Measurements from ENCODE around the gene TAF5L. TPM values are rescaled to one million over a fixed set of nuclear protein-coding genes. Genes with fewer than 3 reads are reported as not detected.
"Not testable (repeated sequence)": the region's sequence is repeated elsewhere in the genome, so short reads cannot be mapped to it uniquely, and the experiment has no call there.

TAF5L gene
- total RNA-seq, 1 donor from 2014 or later: 21.7 TPM

GRCh38 chr1:229623838-229624237 lies 2.1 kb downstream of the TAF5L start:
- Histone ChIP-seq H3K4me1 (peaks cover 8 to 39% of the 10 kb centered on the region in 2 donors), H3K27me3 (no peaks in the 10 kb centered on the region), H3K4me3 (peak overlapping the region; percentile 66 to 92), H3K36me3 (no peaks in the 10 kb centered on the region), H3K9me3 (no peaks in the 10 kb centered on the region), H3K27ac (no peak overlapping the region)
- intact Hi-C loops (cut with DNase I): loop anchor here (2.0 to 10.0 kb wide), 2 partner anchors 27 to 279 kb away; partner anchors contain the start of gene CCSAP
- TF ChIP-seq CTCF (IDR thresholded peaks at IDR 0.05): no peak
- no peak for DNase-seq (ENCODE audit: low spot score in 2 of 2)

GRCh38 chr1:229623225-229623624 lies 2.7 kb downstream of the TAF5L start:
- Histone ChIP-seq H3K27me3 (no peaks in the 10 kb centered on the region), H3K27ac (no peak overlapping the region), H3K4me3 (peak overlapping the region in 1 of 2 donors; percentile 92), H3K36me3 (no peaks in the 10 kb centered on the region), H3K9me3 (no peaks in the 10 kb centered on the region), H3K4me1 (peaks cover 8 to 42% of the 10 kb centered on the region in 2 donors)
- TF ChIP-seq CTCF (IDR thresholded peaks at IDR 0.05): no peak
- no peak for DNase-seq (ENCODE audit: low spot score in 2 of 2)
- intact Hi-C loops (cut with DNase I): loop anchor here (10.0 kb wide), 1 partner anchor 278 kb away; the partner anchor contains the start of gene CCSAP

GRCh38 chr1:229622641-229623120 lies 3.2 kb downstream of the TAF5L start:
- H3K27ac ChIP-seq; H3K4me3 ChIP-seq; H3K36me3 ChIP-seq; H3K9me3 ChIP-seq; DNase-seq (ENCODE audit: low spot score in 2 of 2); H3K27me3 ChIP-seq: not testable (repeated sequence)
- H3K4me1 ChIP-seq: peaks cover 8 to 42% of the 10 kb centered on the region in 2 donors
- intact Hi-C loops (cut with DNase I): loop anchor here (10.0 kb wide), 1 partner anchor 278 kb away; the partner anchor contains the start of gene CCSAP

DNA sequence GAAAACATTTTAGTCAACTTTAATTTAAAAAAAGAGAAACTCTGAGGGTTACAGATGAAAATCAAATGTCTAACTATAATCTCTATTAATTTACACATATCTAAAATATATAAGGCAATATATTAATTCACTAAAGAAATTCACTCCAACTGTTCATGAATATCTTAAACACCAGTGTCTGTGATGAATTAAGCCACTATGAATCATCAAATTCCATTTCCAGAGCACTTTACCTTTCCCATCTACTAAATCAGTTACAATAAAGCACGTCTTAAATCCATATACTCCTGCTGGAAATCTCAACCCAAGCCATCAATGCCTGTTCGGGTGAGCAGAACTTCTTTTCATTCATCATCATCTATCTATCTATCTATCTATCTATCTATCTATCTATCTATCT lies 4.3 kb downstream of the TAF5L start:
- Histone ChIP-seq H3K9me3 (no peaks in the 10 kb centered on the region), H3K27ac (no peak overlapping the region), H3K4me1 (peaks cover 8 to 38% of the 10 kb centered on the region in 2 donors), H3K27me3 (no peaks in the 10 kb centered on the region), H3K36me3 (no peaks in the 10 kb centered on the region), H3K4me3 (no peak overlapping the region)
- intact Hi-C loops (cut with DNase I): loop anchor here (10.0 kb wide), 1 partner anchor 277 kb away; the partner anchor contains the start of gene CCSAP
- DNase-seq (ENCODE audit: low spot score in 2 of 2): no peak
- no peak for TF ChIP-seq CTCF (IDR thresholded peaks at IDR 0.05)

- Histone ChIP-seq H3K27me3 (no peaks in the 10 kb centered on the region), H3K9me3 (no peaks in the 10 kb centered on the region), H3K27ac (no peak overlapping the region), H3K4me1 (peaks cover 8 to 41% of the 10 kb centered on the region in 2 donors), H3K36me3 (no peaks in the 10 kb centered on the region), H3K4me3 (no peak overlapping the region)
- DNase-seq (ENCODE audit: low spot score in 2 of 2): no peak
- intact Hi-C loops (cut with DNase I): loop anchor here (10.0 kb wide), 1 partner anchor 276 kb away; the partner anchor contains the start of gene CCSAP
- TF ChIP-seq CTCF (IDR thresholded peaks at IDR 0.05): no peak
These were observed 5.0 kb downstream of the TAF5L start for GRCh38 chr1:229620876-229621275.

DNA sequence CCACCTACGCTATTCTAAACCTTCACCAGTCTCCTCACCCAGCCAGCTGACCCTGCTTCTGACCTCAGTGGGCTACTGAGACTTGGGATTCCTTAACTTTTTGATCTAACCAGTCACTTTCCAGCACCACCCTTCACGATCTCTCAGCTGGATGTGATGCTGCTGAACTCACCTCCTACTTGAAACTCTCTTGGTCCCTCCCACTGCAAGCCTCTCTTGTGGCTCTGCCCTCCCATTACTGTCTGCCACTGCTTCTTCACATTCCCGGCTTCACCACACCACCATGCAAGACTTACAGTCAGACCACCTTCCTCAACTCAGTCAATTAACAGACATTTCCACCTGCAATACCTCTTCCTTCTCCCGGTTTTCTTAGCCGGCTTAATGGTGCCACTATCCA lies 6.3 kb downstream of the TAF5L start:
- H3K9me3 ChIP-seq: no peaks in the 10 kb centered on the region
- H3K27ac ChIP-seq: no peak overlapping the region
- no peaks in the 10 kb centered on the region for H3K36me3 ChIP-seq
- DNase-seq (ENCODE audit: low spot score in 2 of 2): no peak
- peaks cover 8 to 41% of the 10 kb centered on the region in 2 donors for H3K4me1 ChIP-seq
- intact Hi-C loops (cut with DNase I): loop anchor here (10.0 kb wide), 1 partner anchor 275 kb away; the partner anchor contains the start of gene CCSAP
- H3K27me3 ChIP-seq: no peaks in the 10 kb centered on the region
- H3K4me3 ChIP-seq: no peak overlapping the region
- TF ChIP-seq CTCF (IDR thresholded peaks at IDR 0.05): no peak
